Neural progenitor cell (in vitro differentiated cells): Measurements from ENCODE around the gene RIPK4.

ENCODE experiments used
- CTCF ChIP-seq: fragments of 200-600 bp; sonication (generic); IDR thresholded peaks from 2 replicates; pipeline ENCODE4 v1.5.1; 2017; ENCODE audit warnings: antibody characterized with exemption, mild to moderate bottlenecking
- EZH2phosphoT487 ChIP-seq: fragments of 200-600 bp; sonication (generic); IDR thresholded peaks from 2 replicates; pipeline ENCODE4 v1.6.1; 2017; ENCODE audit warnings: antibody characterized with exemption

GRCh38 chr21:41761211-41761933, 5.5 kb downstream of the RIPK4 start:
- TF ChIP-seq CTCF = no peak
- no peak for TF ChIP-seq EZH2phosphoT487
